Activated CD4-positive, CD25-positive, alpha-beta regulatory T cell treated with anti-CD3 and anti-CD28 coated beads, Interleukin-2, amount 50 U/mL, for 16 hours (primary cell): ENCODE results near the gene CDV3.

Experiments
- DNase-seq: peaks from one replicate; pipeline ENCODE4 v3.0.0-alpha.2; 2020; ENCODE audit warnings: low read depth, low spot score

The CDV3 gene

DNA sequence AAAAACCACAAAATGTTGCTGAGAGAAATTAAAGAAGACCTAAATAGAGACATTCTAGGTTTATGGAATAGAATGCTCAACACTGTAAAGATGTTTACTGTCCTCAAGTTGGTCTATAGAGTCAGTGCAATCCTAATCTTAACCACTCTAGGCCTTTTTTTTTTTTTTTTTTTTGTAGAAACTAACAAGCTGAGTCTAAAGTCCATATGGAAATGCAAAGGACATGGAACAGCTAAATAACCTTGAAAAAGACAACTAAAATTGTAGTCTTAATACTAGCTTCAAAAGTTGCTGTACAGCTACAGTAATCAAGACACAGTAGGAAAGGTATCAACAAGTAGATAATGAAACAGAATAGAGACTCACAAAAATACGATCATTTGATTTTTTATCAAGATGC is 32.9 kb downstream of the CDV3 start:
- no peak for DNase-seq

DNA sequence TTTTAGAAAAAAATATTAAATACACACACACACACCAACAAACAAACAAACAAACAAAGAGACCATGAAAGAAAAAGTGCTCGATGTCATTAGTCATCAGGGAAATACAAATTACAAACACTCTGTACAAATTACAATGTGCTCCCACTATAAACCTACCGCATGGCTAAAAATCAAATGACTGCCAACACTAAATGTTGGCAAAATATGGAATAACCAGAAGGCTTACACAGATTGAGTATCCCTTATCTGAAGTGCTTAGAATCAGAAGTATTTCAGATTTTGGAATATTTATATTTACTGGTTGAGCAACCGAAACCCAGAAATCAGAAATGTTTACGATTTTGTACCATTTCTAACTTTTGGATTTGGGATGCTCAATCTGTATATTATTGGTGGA is 33.4 kb downstream of the CDV3 start:
- DNase-seq: no peak

DNA sequence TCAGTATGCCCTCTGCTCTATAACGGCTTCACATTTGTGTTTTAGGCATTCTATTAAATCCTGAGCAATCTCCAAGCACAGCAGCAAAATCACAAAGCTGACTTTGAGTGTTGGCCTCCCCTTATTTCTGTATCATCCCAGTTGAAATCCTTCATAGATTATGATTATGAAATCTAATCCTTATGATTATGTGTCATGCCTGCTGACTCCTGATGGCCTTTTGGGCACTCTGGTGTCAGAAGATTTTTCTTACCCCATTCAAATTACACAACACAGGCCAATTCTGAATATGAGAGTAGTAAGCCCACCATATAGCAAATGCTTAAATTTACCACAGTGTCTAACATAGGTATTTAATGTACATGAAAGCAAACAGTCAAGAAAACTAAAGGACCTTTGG is 34.3 kb downstream of the CDV3 start:
- DNase-seq: no peak

DNA sequence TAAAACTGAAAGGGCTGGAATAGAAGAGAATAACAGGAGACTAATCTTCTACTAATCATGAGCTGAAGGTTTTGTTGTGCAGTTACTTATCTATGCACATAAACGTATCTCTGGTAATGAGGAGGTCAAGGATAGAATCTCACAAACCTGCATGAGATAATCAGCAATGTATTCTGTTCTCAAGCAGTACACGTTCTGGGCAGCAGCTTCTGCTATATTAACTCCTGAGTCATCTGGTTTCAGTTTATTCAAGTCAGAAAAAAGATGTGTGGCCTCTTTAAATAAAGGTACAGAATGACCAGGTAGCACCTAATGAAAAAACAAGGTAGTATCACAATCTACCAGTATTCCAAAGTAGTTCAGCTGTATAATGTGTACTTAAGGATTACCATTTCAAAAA is 34.9 kb downstream of the CDV3 start:
- DNase-seq: no peak

DNA sequence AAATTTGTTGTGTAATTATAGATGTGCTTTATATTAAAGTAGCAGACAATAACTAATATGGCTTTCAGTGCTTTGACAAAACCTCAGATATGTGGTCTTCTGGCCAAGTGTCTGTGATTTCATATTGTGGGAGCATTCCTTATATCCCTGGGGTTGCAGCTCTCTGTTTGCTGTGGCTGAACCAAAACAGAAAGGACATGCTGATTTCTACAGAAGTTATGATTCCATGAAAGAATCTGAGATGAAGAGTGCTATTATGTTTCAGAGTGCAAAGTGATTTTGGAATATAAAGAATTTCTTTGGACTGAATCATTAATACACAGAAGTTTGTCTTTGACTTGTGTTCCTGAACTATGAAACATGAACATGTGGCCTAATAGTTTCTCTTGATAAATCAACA is 36.5 kb downstream of the CDV3 start:
- no peak for DNase-seq

DNA sequence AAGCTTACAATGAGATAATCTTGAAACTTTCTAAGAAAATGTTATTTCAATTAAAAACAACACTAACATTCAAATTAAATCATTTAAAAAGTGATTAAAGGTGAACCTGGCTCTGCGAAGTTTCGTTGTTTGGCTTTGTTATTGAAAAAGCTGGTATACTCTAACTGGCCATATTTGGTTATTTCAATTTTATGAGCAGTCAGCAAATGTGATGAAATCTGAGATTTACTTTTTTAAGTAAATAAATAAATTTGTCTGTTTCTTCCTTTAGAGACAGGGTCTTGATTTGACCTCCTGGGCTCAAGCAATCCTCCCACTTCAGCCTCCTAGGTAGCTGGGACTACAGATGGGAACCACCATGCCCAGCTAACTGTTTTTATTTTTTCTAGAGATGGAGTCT is 38.0 kb downstream of the CDV3 start:
- no peak for DNase-seq

DNA sequence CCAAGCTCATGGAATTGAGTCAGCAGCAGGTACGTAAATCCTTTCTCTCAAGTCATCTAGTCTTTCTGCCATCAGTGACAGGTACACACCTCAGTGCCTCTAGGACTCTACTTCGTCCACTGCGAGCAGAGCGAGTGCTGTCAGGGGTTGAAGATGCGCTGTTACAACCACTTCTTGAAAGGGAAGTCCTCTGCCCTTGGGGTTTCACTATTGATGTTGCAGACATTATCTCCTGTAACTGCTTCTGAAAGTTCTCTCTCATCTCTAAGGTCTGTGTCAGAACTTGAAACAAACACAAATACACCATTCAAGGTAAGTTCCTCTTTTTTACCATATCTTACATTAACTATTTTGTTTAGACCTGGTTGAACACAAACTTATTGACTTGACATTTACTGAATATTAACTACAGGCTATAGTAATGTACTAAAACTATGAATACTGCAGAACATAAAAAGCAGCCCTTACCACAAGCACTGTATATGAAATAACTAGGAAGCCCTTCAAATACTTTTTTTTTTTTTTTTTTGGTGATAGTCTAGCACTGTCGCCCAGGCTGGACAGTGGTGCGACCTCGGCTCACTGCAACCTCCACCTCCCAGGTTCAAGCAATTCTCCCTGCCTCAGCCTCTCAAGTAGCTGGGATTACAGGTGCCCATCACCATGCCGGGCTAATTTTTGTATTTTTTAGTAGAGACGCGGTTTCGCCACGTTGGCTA is 46.7 kb downstream of the CDV3 start:
- DNase-seq: no peak

DNA sequence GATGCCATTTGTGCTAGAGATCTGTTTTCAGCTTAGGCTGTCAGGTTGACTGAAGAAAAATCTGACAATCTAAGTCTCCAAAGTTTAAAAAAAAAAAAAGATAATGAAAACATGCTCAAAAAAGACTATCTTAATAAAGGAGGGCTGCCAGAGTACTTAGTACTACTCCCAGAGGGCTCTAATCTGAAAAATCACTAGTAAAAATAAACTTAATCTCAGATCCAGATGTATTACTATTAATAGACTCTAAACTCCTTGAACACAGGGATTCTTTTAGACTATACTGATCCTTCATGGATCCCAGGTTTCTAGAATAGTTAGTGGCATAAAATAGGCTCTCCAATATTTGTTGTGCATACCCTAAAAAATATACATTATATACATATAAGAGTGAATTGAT is 54.3 kb downstream of the CDV3 start:
- no peak for DNase-seq

DNA sequence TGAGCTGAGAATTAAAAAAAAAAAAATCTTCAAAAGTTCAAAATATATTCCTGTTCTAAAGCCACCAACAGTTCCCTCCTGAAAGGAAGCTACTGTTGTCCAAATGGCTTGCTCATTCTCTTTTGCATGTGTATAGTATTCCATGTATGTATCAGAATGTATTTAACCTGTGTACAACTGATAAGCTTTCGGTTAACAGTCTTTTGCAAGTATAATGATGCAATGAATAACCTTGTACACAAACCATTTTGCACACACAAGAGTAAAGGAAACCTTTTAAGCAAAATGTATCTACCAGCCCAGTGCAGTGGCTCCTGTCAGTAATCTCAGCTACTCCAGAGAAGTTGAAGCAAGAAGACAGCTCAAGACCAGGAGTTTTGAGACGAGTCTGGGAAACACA is 55.7 kb downstream of the CDV3 start:
- no peak for DNase-seq

DNA sequence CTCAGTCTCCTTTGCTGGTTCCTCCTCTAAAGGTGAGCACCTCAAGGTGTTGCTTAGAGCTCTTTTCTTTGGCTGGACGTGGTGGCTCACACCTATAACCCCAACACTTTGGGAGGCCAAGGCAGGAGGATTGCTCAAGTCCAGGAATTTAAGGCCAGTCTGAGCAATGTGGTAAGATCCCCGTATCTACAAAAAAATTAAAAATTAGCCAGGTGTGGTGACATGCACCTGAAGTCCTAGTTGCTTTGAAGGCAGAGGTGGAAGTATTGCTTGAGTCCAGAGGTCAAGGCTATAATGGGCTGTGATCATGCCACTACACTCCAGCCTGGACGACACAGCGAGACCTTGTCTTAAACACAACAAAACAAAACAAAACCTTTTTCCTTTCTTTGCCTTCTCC is 60.0 kb downstream of the CDV3 start:
- no peak for DNase-seq
